HG03378 (cell line): Measurements from ENCODE around the gene THAP7.
"Not testable (repeated sequence)": the region's sequence is repeated elsewhere in the genome, so short reads cannot be mapped to it uniquely, and the experiment has no call there.

Source experiments
- ATAC-seq: cut with Tn5 transposase; IDR thresholded peaks from one replicate; pipeline ENCODE4 v1.9.1; 2021; ENCODE audit warnings: mild to moderate bottlenecking, moderate library complexity; ENCODE audit not compliant: unreplicated experiment

Gene THAP7

GRCh38 chr22:21013657-21014201, 11.8 kb upstream of the THAP7 start:
- ATAC-seq: no peak

GRCh38 chr22:21012446-21013407, 10.8 kb upstream of the THAP7 start:
- no peak for ATAC-seq

GRCh38 chr22:21010426-21011113, 8.7 kb upstream of the THAP7 start:
- ATAC-seq: no peak

- no peak for ATAC-seq
These were observed 7.9 kb upstream of the THAP7 start for GRCh38 chr22:21009638-21010425.

GRCh38 chr22:21009208-21009607, 7.3 kb upstream of the THAP7 start:
- not testable (repeated sequence) for ATAC-seq

- ATAC-seq: no peak
These were observed 1.9 kb upstream of the THAP7 start for GRCh38 chr22:21003782-21004181.

GRCh38 chr22:21000987-21001600, 824 bp downstream of the THAP7 start:
- no peak for ATAC-seq

GRCh38 chr22:21000207-21000986, 1.5 kb downstream of the THAP7 start:
- ATAC-seq: no peak

GRCh38 chr22:20999350-21000206, 2.3 kb downstream of the THAP7 start:
- ATAC-seq: no peak

- no peak for ATAC-seq
These were observed 3.2 kb downstream of the THAP7 start for GRCh38 chr22:20998411-20999336.

- ATAC-seq: no peak
These were observed 4.2 kb downstream of the THAP7 start for GRCh38 chr22:20997536-20998257.

GRCh38 chr22:20996598-20997535, 5.1 kb downstream of the THAP7 start:
- ATAC-seq: no peak

- ATAC-seq: no peak
These were observed 5.9 kb downstream of the THAP7 start for GRCh38 chr22:20996031-20996410.

- no peak for ATAC-seq
These were observed 6.4 kb downstream of the THAP7 start for GRCh38 chr22:20995329-20996030.

- ATAC-seq: no peak
These were observed 7.0 kb downstream of the THAP7 start for GRCh38 chr22:20994902-20995241.
